Fibroblast of skin of scalp (primary cell): ENCODE results near the gene GPC4.

Experiments
- DNase-seq: peaks from one replicate; pipeline ENCODE4 v3.0.0-alpha.2; 2013

Gene GPC4

DNA sequence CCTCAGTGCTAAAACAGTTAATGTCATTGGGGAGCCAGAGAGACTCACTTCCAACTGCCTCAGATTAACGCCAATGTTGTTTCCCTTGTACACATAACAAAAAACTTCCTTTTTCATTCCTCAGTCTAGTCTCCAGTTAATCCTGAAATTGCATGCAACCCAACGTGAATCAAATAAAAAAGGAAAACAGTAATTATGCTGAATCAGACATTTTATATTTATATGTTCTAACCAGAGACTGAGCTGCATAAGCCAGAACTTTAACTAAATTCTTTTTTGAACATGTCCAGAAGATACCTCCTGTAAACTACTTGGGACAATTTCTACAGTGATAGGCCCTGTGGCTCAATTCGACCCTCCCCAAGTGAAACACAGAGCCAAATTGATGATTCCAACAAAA, 4.7 kb downstream of the GPC4 start:
- DNase-seq, result no peak

- DNase-seq, result no peak
These were observed 9.6 kb downstream of the GPC4 start for GRCh38 chrX:133405498-133406185.

GRCh38 chrX:133403984-133404383, 11.3 kb downstream of the GPC4 start:
- no peak for DNase-seq

DNA sequence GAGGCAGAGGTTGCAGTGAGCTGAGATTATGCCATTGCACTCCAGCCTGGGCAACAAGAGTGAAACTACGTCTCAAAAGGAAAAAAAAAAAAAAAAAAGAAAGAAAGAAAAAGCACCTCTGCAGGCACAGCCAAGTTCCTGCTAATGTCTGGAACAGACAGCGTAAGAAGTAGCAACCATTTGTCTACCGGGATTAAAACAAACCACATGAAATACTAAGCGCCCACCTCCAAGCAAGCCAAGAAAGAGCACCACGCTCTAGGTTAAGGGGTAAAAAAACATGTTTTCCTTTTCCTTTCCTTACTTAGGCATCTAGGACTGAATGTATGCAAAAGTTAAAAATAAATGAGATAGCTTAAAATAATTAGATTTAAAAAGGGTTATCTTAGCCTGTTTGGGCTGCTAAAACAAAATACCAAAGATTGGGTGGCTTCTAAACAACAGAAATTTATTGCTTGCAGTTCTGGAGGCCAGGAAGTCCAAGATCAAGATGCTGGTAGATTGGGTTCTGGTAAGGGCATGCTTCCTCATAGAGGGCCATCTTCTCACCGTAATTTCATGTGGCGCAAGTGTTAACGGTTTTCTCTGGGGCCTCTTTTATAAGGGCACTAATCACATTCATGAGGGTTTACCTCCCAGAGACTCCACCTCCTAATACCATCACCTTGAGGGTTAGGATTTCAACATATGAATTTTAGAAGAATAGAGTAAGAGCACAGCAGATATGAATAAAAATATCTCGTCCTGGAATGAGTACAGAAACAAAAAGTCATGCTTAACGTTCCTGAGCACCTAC, 12.3 kb downstream of the GPC4 start:
- DNase-seq, result no peak

- DNase-seq, result peak; percentile 62
These were observed 13.2 kb downstream of the GPC4 start for GRCh38 chrX:133402042-133402453.

DNA sequence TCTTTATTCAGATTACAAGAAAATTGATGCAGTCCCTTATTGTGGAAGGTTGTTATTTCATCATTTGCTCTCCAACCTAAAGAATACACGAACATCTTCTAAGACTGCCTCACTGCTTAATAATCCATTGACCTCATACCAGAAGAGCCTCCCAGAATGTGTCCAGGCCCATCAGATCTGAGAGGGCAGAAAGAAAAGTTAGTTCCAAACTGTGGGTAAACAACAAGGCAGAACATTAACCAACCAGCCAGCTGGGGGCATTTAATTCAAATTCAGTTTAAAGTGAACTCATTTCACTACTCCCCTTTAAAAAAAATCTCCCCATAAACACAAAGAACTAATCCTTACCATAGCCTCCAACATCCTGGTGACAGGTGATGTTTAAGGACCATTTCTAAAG, 13.8 kb downstream of the GPC4 start:
- peak; percentile 5 for DNase-seq

- DNase-seq, result no peak
These were observed 15.9 kb downstream of the GPC4 start for GRCh38 chrX:133399411-133399810.

DNA sequence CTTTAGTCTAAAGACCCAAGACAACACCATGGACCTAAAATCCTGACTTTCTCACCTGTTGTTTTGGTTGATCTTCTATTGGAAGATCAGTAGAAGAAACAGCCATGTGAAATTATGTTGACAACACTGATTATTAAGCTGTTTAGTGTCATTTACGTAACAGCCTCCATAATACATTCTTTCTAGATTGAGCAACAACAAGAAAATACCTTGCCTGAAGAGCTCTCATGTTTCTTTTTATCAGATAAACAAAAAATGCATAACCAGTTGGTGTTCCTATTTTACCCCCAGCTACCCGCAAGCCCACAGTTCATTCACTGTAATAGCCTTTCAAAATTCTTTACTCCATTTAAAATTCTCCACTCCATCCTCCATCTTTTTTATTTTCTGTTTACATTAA, 20.5 kb downstream of the GPC4 start:
- DNase-seq, result no peak

DNA sequence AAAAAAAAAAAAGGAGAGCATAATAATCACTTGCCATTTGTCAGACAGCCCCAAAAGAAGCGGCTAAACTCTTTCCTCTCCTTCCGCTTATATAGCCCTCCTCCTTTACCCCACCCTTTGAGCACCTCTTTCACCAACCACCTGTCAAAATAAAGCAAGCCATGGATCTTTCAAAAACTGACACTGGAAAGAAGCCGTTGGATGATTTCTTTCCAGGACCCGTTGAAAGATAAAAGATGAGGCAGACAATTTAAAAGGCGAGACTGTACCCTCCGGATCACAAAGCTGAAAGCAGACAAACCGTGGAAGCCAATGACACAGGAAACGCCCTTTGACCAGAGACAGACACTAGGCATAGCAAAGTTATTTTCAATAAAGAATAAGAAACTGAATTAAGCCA, 22.6 kb downstream of the GPC4 start:
- DNase-seq, result no peak

DNA sequence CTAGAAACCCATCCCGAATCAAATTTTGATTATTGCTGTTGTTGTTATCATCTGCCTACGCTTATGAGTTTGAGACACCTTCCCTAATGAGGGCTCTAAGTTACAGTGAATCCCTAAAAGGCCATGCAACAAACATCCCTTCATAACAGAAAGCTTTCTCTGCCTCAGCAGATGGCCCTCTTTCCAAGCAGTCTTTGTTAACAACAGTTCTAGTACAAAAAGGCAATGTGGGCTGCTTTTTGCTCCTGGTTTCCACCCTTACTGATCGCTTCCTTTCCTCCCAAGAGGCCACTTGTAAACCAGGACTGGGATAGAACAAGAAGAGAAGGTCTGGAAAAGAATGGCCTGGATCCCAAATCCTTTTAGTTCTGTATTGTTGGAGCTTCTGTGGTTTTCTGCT, 24.2 kb downstream of the GPC4 start:
- no peak for DNase-seq

GRCh38 chrX:133390676-133391075, 24.6 kb downstream of the GPC4 start:
- no peak for DNase-seq

GRCh38 chrX:133389975-133390374, 25.3 kb downstream of the GPC4 start:
- DNase-seq, result no peak

DNA sequence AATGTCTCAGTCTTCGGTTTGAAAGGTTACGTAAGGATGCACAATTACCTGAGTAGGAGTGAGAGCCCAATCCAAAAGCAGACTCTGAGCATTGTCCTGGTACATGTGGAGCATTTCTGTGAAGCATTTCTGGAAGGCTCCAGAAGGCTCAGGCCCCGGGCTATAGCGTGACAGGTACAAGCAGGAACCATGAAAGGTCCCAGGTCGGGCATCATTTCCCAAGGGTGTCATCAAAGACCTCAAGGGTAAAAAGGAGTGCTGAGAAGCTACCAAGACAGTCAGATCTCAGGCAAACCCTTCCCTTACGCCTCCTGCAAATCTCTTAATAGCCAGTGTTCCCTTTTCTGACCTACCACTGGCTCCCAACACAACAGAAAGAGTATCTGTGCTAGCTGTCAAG, 30.8 kb downstream of the GPC4 start:
- DNase-seq, result no peak

- no peak for DNase-seq
These were observed 34.3 kb downstream of the GPC4 start for GRCh38 chrX:133380711-133381619.

- DNase-seq, result no peak
These were observed 38.9 kb downstream of the GPC4 start for GRCh38 chrX:133376422-133376821.

- DNase-seq, result no peak
These were observed 39.5 kb downstream of the GPC4 start for GRCh38 chrX:133375615-133376340.

GRCh38 chrX:133374874-133375387, 40.4 kb downstream of the GPC4 start:
- DNase-seq, result no peak

DNA sequence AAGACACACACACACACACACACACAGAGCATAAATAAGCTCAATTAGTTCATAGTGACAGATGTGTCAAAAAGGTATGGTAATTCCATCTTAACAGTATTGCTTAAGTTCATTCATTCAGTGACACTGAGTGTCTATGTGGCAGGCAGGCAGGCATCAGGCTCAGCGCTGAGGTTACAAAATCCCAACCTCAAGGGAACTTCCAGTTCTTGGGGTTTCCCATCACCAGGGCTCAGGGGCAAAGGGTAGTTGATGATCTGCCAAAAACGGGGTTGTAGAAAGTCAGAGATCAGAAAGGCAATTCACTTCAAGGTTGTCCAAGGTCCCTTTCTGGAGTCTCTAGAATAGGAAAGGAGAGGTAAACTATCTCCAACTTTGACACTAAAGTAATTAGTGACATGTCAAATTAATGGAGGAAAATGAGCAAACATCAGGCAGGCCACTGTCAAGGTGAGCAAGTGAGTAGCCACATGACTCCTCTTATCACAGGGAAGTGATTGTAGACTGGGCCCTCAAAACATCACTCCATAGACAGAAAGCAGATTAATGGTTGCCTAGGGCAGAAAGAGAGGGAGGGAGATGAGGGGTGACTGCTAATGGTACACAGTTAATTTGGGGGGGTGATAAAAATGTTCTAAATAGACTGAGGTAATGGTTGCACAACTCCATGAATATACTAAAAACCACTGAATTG, 41.8 kb downstream of the GPC4 start:
- DNase-seq, result no peak

GRCh38 chrX:133370696-133371275, 44.5 kb downstream of the GPC4 start:
- no peak for DNase-seq

DNA sequence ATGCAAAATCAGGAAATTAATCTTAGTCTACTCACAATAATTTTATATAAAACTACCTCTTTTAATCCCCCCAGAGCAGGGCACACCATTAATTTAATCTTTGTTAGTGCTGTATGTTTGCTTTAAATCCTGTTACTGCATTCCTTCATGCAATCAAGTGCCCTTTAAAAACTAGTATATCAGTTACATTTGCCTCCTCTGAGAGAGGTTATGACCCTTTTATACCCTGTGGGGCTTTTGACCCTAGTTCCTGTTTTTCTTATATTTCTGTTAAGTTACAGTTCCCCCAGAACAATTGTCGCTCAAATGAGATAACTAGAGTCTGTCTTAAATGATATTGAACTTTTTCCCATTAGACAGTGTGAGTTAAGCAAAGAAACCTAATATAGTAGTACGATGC, 46.2 kb downstream of the GPC4 start:
- DNase-seq, result no peak

GRCh38 chrX:133366735-133367134, 48.6 kb downstream of the GPC4 start:
- no peak for DNase-seq
